ENCODE data around the gene TTLL5.

DNA sequence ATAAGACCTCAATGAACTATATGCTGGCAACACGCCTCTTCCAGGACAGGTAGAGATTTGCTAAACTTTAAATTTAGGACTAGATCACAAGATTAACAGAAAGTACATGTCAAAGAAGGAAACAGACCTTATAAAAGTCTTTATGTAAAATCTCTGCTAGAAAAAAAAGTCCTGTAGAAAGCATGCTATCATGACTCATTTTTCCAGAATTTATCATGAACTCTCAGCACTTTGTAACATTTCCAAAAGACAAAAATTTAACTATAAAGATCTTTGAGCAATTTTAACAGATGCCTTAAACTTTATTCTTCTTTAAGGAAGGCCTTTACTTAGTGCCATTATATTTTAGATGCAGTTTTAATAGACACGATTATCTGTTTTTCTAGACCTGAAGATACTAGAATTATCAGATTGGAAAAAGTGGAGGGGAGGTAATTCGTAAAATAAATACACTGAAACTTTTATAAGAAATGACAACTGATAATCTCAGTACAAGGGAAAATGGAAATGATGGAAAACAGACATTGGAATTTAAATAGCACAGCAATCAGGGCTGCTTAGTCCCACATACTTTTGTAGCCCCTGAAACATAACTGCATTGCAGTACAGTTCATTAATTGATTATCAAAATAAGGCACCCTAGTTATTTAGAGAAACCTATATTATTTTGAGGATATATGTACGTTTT is 92.0 kb downstream of the TTLL5 start:
- TF ChIP-seq POLR2AphosphoS5 (IDR thresholded peaks at IDR 0.05; ENCODE audit: low read depth) (no peak), GABPA (IDR thresholded peaks at IDR 0.05; ENCODE audit: low read depth) (no peak)
- TF ChIP-seq, protein P1, sequence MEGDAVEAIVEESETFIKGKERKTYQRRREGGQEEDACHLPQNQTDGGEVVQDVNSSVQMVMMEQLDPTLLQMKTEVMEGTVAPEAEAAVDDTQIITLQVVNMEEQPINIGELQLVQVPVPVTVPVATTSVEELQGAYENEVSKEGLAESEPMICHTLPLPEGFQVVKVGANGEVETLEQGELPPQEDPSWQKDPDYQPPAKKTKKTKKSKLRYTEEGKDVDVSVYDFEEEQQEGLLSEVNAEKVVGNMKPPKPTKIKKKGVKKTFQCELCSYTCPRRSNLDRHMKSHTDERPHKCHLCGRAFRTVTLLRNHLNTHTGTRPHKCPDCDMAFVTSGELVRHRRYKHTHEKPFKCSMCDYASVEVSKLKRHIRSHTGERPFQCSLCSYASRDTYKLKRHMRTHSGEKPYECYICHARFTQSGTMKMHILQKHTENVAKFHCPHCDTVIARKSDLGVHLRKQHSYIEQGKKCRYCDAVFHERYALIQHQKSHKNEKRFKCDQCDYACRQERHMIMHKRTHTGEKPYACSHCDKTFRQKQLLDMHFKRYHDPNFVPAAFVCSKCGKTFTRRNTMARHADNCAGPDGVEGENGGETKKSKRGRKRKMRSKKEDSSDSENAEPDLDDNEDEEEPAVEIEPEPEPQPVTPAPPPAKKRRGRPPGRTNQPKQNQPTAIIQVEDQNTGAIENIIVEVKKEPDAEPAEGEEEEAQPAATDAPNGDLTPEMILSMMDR (IDR thresholded peaks at IDR 0.05; ENCODE audit: insufficient read depth, low read length) = no peak
